Raji (cell line): ENCODE measurements around the gene TCF4.

Source experiments
- POLR2A ChIP-seq: IDR thresholded peaks from 2 replicates; pipeline ENCODE4 v1.6.1; 2011; ENCODE audit warnings: low read depth, low read length, control low read depth; ENCODE audit not compliant: insufficient read depth

The TCF4 gene

DNA sequence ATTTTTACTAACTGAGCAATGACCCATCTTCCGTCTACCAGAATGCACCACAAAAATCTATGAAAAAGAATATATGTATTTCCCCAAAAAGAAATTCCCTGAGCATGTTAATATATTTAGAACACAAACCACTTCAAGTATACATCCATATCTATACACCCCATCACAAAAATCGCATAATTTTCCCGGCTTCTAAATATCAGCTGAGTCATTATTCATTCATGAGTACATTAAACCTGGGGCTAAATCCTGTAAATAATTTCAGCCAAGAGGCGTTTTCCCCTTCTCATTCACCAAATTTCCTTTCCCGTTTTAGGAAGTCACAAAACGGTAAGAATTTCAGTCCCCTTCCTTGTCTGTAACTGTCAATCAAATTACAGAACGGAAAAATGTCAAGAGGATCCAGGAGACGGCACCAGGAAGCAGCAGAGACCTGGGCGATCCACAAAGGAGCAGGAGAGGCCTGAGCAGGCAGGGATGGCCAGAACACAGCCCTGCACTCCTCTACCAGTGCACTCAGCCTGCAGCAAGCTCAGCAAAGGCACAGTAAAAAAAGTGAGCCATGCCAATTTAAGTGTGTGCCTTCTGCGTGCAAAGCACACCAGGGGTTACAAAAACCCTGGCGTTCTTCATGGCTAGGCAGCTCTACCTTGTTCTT, 300.7 kb downstream of the TCF4 start:
- no peak for TF ChIP-seq POLR2A

DNA sequence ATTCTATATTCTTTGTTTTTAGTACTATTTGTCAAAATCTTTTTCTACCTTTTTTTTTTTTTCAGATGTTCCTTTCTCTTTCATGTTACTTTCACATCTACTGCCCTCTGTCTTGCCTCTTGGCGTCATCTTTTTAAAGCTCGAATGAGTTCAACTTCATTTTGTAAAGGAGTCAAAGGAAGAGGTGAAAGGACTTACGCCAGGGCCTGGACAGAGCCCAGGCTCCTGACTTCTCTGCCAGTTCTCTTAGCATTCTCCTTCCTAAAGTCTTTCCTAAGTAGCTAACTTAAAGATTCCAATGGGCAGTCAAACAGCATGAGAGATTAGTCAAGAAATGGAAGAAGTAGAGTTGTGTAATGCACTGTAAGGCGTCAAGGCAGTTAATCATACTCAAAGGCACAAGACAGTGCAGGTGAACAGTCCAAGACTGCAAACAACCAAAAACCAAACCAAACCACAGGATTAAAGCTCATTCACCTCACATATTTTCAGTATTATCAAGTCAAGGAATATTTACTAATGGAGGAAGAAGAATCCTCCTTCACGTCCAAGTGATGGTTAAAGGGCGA, 301.7 kb downstream of the TCF4 start:
- TF ChIP-seq POLR2A: no peak

DNA sequence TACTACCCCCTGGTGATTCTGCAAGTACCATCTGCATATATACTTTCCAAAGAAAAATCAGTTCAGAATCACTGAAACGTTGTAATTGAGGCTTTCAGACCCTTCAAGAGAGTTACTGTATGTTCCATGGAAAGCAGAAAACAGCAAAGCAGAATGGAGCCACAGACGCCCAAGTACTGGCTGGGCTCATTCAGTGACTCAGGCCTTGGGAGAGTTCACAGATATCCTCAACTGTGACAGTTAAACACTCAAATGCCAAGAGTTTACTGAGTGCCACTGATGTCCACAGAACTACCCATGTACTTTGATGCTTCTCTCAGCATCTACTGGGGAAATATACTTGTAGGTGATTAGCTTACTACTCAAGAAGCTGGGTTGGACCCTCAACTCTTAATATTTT, 303.4 kb downstream of the TCF4 start:
- no peak for TF ChIP-seq POLR2A

DNA sequence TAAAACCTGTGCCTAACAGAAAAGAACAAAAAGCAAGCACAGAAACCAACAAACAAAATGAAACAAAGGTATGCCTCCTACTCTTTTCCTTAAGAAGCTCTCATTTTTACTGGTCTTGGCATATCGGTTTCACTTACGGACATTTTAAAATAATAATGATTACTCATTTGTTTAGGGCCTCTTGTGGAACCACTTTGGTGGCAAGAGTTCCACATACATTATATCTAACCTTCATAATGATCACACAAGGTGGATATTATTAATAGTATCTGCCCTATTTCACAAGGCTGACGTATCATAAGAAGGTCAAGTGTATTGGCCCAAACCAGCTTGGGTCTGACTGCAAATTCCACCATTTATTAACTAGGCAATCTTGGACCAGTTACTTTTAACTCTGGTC, 304.7 kb downstream of the TCF4 start:
- no peak for TF ChIP-seq POLR2A

DNA sequence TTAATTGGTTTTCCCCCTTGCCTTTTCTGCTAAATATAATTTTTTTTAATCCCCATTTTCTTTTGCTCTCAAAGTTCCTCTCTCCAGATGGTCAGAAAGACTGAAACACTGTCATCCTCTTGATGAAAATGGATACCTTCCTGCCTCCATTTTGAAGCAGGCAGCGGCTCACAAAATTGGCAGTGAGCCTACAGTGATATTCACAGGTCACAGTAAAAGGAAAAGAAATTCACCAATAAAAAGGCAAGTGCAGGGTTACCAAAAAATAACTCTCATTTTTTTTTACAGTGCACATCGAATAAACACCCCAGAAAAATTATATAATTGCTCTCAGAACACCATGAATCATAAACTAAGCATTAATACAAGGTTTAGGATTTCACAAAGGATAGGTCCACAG, 307.5 kb downstream of the TCF4 start:
- TF ChIP-seq POLR2A: no peak

DNA sequence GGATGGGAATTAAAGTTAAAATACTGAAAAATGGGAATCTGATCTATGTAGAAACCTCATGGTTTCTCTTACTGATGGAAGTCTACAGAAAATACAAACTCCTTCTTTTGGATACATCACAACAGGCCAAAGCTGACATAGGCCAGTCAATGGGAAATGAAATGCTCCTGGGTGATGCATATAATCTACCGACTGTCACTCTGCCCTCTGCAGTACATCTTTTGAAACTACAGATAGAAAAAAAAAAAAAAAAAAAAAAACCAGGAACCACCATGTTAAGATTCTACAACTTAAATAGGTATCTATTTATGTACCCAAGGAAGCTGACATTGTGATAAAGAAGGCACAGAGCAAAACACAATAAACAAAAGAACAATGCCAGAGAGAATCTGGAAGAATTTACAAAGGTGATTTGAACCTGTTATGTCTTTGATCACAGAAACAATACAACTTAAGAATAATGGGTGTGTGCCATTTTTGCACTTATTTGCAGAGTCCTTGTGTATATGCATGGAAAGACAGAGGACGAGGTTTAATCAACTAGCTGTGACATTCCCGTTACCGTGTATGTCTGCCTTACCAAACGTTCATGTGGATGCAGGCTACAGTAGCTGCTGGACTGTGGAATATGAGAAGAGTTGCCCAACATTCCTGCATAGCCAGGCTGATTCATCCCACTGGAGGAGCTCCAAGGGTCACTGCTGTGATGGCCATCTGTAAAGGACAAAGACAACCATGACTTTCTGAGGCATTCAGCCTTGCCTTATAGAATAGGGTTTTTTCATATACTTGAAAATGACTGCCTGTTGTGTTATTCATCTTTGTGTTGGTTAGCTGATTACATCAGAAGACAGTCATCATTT, 312.7 kb downstream of the TCF4 start:
- TF ChIP-seq POLR2A: no peak

DNA sequence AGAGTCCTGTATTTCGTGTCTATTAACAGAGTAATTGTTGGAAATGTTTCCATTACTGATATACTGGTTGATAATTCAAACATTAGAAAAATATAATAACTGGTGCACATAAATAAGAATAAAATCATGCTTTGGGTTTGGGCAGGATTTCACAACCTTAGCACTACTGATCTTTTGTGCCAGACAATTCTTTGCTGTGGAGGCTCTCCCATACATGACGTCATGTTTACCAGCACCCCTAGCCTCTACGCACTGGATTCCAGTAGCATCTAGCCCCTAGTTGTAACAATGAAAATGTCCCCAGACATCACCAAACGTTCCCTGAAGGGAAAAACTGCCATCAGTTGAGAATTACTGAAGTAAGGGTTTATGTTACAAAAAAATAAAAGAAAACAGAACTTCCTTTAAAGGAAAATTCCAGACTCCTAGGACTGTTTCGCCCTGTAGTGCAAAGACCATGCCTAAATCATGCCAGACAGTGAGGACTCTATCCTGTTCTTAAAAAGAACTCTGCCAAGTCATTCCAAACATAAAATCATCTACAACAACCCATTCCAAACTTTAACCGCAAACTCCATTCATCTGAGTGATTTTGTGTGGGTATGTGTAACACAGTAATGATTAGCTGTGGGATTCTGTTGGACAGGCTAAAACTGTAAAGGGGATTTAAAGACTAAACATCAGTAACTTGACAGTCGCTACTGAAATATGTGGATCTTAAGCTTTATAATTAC, 315.3 kb downstream of the TCF4 start:
- no peak for TF ChIP-seq POLR2A

DNA sequence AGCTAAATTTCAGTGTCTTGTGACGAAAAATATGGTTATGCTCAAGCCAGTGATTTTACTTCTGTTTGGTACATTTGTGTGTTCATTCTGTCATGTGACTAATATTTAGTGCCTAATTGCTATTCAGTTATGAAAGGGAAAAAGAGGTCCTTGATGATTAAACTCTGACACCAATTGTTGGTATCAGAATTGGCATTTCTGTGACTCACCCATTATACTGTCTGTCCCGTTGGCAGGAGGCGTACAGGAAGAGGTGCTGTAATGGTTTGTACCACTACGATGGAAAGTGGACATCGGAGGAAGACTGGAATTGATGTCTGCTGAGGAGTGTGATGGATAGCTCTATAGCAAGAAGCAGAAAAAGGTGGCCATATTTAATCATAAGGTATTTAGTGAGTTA, 318.4 kb downstream of the TCF4 start:
- no peak for TF ChIP-seq POLR2A

DNA sequence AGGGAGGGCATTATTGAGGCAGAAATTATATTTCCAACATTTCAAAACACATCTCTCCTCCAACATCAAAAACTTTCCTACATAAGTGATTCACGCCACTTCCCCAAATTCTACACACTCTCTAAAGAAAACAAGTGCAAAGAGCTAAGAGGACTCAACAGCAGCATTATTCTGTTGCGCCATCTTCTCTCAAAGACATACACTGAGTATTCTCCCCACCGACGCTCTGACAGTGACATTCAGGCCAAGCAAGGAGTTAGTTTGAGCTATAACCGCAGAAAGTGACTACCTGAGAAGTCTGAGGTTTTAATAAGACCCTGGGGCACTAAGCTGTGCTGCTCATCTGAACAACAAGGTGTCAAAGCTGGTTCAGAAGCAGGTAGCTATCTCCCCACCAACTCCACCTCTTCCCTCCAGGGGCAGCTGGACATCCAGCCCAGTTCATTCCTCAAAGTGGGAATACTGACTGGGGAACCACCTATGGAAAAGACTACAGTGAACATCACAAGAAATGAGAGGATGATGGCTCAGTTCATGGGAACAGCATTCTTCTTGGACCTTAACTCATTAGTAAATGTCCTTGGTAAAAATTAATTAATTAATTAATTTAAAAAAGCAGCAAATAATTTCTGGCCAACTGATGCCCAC, 319.2 kb downstream of the TCF4 start:
- TF ChIP-seq POLR2A: no peak

DNA sequence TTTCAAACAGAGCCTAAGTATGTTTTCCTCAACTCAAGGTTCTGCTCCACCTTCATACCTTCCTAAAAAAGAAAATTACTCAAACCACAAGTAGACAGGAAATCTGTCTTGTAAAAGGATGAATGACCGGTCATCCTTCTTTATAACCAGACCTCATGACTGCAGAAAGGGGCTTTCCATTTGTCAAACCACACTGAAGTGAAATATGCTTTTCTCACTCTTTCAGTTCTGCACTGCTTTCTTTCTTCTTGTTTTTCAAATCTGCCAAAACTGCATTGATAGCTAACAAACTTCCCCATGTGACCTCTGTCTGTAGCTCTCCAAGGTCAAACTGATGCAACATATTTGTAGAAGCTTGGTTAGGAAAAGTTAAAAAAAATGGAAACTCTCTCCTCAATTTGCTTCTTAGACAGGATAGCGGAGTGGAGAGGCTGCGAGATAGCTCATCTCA, 319.8 kb downstream of the TCF4 start:
- no peak for TF ChIP-seq POLR2A

DNA sequence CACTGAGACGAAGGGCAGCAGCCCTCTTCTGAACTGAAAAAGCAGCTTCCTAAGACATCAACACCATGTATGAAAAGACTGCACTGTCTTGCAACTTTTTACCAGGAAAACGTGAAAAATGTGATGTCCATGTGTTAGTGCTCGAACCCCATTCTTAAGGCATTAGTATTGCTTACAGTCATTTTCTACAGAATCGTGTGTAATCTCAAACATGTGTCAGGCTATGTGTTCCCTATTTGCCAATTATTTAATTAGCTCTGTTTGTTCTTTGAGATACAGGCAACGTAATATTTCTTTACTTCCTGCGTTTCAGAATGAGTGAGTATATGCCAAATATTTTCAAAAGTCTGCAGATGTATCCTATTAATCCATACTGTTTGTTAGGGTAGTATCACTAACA, 321.0 kb downstream of the TCF4 start:
- no peak for TF ChIP-seq POLR2A

DNA sequence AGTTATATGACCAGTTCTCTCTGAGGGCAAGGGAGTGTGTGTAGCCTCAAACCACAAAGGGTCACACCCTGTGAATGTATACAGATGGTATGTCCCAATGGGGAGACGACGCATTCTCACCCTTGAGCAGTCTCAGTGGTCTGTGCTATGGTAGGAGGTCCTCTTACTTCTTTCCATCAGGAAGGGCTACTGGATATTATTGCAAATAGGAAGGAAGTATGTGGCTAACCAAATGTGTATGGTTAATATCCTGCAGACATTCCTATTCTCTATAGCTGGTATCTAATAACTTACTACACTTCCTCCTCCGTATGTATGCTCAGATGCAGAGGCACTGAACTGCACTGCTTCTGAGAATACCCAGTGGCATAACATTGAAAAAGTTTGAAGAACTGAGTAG, 322.0 kb downstream of the TCF4 start:
- TF ChIP-seq POLR2A: no peak

DNA sequence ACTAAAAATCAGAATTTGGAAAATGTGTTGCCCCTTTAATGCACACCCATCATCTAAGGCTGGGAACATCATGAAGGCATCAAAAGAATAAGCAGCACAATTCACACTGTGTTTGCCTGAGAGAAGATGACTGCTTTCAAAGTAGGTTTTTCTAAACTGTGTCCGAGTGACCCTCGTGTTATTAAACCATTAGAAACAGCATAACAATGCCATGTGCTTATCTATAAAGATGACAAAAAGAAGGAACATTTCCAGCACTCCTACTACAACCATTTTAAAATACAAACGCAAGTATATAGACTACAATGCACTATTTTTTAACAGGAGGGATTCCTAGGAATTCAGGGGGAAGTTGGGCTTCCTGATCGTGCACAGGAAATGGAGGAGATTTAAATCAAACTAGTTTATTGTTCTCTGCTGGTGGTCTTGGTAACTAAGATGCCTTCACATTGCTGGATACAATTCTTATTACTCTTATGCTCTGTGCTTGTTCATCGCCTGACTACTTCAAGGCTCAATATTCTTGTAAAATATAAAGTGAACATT, 322.8 kb downstream of the TCF4 start:
- TF ChIP-seq POLR2A: no peak

DNA sequence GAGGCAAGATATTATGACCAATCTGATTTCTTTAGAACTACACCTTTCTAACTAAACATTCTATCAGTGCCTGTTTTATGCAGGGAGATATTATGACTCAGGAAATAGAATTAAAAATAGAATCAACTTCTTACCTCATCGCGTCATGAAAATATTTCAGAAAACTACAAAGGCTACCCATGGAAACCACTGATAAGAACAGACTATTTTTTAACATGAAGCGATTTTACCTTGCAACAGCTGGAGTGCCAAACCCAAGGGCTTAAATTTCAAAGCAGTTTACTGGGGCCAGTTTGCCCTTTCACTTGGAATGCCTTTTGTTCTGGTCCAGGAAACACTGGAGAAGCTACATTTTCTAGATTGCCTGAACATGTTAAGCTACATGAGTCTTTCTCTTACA, 323.9 kb downstream of the TCF4 start:
- no peak for TF ChIP-seq POLR2A
